Stimulated activated CD8-positive, alpha-beta memory T cell treated with anti-CD3 and anti-CD28 coated beads, Interleukin-4, amount 100 ng/mL, for 4 hours (primary cell): ENCODE data around the gene NUBP1.
"Not testable (repeated sequence)": the region's sequence is repeated elsewhere in the genome, so short reads cannot be mapped to it uniquely, and the experiment has no call there.

ENCODE experiments used
- DNase-seq, 2 donors: peaks; one replicate each; pipeline ENCODE4 v3.0.0-alpha.2; 2020; ENCODE audit warnings: low read depth in 2 of 2, low spot score in 1 of 2

The NUBP1 gene

DNA sequence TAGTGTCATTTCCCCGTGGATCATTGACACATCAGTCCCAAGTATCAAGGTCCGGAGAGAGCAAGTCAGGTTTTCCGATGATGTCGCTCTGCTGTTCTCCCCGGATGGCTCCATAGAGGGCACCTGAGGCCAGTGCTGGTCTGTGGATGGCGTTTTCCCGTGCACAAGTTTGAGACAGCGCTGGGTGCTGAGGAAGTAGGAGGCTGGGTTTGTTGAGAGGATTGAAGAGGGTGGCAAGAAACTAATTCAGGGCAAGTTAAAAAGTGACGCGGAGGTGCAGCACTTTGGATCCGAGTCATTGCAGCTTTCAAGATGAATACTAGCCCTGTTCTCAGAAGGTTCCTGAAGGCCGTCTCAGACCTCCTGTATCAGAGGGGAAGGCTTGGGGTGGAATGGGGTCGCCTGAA, 7.7 kb downstream of the NUBP1 start:
- DNase-seq, result no peak

DNA sequence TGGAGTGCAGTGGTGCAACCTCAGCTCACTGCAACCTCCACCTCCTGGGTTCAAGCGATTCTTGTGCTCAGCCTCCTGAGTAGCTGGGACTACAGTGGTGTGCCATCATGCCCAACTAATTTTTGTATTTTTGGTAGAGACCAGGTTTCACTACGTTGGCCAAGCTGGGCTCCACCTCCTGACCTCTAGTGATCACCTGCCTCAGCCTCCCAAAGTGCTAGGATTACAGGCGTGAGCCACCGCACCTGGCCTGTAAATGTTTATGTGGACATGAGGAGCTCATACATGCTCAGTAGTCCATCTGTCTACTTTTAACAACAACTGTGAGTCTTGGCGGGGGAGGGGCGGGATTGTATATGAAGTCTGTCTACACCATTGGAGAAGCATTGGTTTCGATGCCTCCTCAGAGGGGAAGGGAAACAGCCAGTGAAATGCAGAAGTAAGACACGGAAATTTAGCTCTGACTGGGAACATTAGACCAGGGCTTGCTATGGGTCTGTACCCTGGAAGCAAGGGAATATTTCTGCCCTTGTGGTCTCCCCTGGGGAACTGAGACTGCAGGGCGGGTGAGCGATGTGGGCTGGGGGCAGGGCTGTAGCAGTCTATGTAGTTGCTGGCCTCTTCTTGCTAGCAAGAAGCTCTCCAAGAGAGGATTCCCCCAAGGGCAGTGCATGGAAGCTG, 9.3 kb downstream of the NUBP1 start:
- no peak for DNase-seq

- no peak for DNase-seq
Observed at GRCh38 chr16:10753670-10754069, 10.0 kb downstream of the NUBP1 start.

DNA sequence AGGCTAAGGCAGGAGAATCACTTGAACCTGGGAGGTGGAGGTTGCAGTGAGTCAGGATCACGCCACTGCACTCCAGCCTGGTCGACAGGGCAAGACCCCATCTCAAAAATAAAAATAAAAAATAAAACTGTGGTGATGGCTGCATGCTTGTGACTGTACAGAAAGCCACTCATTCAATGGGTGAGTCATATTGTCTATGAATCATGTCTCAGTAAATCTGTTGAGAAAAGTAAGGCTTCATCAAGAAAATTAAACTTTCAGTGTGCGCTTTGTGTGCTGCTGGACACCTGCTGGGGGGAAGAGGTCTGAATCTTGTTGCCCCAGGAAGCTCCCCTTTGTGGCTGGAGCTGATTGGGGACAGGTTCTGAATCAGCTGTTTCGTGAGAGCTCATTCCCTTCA, 11.3 kb downstream of the NUBP1 start:
- no peak for DNase-seq

DNA sequence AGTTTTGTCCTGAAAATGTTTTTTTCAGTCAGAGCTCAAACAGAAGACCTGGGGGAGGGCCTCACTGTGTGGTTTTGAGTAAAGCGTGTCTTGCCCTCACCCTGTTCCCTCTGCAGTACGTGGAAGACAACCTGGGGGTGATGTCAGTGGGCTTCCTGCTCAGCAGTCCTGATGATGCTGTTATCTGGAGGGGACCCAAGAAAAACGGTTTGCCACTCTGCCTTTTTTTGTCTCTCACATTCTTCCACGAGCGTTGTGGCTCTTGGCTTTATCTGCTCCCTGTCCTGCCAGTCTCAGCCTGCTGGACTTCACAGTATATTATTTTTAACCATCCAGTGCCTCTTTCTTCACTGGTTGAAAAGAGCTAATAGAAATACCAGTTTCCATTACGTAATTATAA, 12.9 kb downstream of the NUBP1 start:
- no peak for DNase-seq

DNA sequence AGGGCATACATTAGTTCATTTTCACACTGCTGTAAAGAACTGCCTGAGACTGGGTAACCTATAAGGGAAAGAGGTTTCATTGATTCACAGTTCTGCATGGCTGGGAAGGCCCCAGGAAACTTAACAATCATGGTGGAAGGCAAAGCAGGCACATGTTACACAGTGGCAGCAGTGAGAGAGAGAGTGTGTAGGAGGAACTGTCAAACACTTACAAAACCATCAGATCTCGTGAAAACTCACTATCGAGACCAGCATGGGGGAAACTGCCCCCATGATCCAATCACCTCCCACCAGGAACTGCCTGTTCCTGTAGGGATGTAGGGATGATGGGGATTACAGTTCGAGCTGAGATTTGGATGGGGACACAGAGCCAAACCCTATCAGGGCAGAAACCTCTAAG, 17.2 kb downstream of the NUBP1 start:
- DNase-seq, result no peak

- DNase-seq, result no peak
Observed at GRCh38 chr16:10761373-10761772, 17.7 kb downstream of the NUBP1 start.

DNA sequence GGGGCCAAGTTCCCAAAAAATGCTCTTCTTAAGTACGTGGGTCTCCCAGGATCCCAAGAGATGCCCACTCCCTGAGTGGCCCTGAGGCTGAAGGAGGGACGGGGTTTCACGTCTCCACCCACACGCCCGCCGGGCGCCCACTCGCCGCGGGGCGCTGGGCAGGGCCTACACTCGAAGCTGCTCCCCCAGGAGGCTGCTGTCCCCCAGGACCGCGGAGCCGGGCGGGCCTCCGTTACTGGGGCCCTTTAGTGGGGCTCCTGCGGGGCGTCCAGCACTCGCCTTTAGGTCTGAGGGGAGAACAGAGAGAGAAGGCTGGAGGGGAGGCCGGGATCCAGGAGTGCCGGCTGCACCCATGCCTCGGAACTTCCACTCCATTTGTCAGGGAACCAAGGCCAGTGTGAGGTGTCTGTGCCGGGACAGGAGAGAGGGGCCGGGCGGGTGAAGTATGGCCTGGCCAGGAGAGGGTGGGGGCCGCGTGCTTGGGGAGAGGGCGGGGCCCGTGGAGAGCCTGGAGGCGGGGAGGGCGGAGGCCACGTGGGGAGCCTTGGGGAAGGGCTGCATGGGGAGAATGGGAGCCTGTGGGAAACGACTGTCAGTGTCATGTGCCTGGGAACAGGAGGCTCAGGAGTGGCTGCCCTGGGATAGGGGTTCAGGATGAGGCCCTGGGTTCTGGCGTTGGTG, 18.8 kb downstream of the NUBP1 start:
- no peak for DNase-seq

DNA sequence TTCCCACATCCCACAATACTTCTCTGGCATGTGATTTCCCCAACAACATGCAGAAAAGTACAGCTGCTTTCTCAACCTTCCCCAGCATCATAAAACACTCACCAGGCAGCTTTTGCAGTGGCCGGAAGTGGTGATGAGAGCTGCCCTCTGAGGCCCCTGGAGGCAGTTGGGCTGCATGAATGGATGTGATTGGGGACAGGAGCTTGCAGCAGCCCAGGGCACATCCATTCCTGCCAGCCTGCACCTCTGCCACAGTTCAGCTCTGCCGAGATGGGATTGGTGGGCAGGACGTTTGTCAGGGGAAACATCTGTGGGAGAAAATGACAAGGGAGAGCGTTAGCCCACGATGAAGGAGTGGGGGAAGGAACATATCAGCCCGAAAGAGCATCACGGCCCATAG, 19.8 kb downstream of the NUBP1 start:
- no peak for DNase-seq

- DNase-seq, result peak in 1 of 2 donors; percentile 7
Observed at GRCh38 chr16:10765772-10766171, 22.1 kb downstream of the NUBP1 start.

DNA sequence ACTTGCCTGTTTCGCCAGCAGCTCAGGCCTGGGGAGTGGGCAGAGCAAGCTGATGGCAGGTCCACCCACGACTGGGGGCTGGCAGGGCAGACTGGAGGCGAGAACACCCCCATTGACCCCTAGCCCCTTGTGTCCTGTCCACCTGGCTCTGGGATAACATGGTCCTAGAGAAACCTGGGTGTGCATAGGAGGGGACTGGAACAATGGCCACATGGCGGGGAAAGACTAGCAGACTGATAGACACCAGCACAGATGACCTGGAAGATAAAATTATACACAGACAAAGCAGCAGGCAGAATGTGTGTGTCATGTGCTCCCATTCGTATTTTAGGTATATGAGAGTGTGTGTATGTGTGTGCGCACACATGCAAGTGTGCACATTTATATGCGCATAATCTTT, 23.5 kb downstream of the NUBP1 start:
- DNase-seq, result no peak

DNA sequence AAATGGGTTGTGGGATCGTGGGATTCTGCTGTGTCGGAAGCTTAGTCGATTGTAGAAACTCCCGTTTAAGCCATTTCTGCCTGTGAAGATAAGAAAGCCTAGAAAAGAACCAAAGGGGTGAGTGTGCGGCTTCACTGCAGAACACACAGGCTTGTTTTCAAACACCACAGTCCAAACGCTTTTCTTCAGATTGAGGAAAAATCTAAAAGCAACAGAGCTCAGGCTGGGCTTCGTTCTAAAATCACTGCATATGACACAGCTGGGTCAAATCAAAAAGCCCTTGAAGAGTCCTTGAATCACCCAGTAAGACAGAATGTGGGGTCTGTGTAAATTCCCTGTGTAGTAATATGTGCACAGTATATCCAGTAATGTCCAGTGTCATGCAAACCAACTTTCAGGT, 25.7 kb downstream of the NUBP1 start:
- DNase-seq, result no peak

GRCh38 chr16:10770907-10771306, 27.3 kb downstream of the NUBP1 start:
- no peak for DNase-seq

DNA sequence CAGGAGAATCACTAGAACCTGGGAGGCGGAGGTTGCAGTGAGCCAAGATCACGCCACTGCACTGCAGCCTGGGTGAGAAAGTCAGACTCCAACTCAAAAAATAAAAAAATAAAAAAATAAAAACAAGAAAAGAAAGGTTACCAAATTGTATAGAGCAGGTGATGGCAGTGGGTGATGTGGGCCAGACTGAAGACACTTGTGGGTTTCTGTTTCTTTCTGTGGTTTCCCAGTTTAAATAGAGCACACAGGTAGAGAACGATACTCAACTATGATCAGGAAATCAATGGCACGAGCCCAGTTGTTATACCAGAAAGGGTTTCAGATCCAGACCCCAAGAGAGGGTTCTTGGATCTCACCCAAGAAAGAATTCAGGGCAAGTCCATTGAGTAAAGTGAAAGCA, 32.6 kb downstream of the NUBP1 start:
- no peak for DNase-seq

DNA sequence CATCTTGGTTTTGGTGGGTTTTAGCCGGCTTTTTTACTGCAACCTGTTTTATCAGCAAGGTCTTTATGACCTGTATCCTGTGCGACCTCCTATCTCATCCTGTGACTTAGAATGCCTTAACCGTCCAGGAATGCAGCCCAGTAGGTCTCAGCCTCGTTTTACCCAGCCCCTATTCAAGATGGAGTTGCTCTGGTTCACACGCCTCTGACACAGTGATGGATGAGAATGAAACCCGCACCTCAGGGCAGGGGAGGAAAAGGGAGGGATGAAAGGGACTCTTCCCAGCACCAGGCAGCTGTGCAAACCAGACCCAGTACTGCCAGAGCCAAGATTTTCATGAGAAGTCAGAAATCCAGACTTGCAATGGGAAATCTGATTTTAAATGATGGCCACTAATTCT, 33.3 kb downstream of the NUBP1 start:
- DNase-seq, result not testable (repeated sequence)

DNA sequence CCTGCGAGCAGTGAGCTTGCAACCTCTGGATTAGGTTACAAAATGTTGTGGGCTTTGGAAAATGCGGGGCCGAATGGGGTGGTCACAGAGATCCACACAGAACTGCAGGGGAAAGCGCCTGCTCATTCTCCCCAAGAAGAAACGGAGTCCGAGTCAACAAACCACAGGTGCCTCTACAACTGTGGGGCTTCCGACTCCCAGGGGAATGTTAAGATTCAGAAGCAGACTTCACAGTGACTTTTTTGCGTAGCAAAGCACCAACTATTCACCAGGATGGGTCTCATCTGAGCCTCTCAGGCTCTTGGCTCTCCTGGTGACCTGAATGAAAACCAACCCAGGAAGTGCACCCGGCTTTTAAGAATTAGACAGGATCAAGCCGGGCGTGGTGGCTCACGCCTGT, 33.7 kb downstream of the NUBP1 start:
- no peak for DNase-seq

GRCh38 chr16:10779908-10780307, 36.3 kb downstream of the NUBP1 start:
- not testable (repeated sequence) for DNase-seq

- DNase-seq, result no peak
Observed at GRCh38 chr16:10780628-10781027, 37.0 kb downstream of the NUBP1 start.

- no peak for DNase-seq
Observed at GRCh38 chr16:10782628-10783027, 39.0 kb downstream of the NUBP1 start.

- DNase-seq, result no peak
Observed at GRCh38 chr16:10787304-10787703, 43.7 kb downstream of the NUBP1 start.

DNA sequence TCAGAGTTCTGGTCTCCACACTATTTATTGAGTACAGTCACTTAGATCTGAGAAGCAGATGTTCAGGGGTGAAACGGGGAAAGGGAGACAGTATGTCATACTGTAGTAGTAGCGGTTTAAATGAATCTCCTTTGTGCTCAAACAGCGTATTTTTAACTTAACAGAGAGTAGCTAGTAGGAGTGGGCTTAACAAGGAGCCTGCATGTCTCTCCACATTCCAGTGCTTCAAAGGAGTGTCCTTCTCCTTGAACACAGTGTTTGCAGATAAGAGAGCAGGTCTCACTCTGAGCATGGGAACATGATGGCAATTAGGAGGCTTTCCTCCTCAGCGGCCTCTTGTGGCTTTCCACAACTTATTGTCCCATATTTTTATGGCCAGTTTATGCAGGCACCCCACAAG, 45.0 kb downstream of the NUBP1 start:
- DNase-seq, result not testable (repeated sequence)

DNA sequence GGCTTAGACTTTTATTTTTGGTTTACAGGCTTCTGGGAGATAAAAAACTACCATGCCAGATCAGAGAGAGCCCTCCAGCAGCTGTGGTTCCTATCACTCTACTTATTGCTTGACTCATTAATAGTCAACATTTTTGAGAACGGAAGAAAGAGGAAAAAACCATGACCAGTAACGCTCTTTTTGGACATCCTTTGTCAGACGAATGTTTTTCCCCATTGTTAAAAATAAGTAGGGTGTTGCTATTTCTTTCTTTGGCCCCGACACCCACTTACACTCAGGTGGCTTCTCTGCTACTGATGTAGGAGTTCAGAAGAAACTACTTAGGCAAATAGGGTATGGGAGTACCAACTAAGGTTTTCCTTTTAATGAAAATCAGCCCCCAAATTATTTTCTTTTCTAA, 47.4 kb downstream of the NUBP1 start:
- no peak for DNase-seq

DNA sequence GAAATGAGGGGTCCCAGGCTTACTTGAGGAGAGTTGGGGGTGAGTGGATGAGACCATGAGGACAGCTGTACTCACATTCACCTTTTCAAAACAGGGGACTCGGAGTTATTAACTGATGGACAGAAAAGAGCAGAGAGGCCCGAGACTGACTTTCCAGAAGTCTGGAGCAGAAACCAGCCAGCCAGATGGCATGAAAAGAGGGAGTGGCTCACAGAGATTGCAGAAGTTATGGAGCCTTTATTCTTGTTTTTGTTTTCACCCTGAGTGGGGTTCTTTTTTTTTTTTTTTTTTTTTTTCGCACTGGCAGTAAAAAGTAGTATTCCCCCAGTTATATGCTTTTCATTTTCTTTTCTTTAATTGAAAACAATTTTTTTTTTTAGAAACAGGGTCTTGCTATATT, 56.1 kb downstream of the NUBP1 start:
- DNase-seq, result no peak
